Keratinocyte (primary cell): ENCODE measurements around the gene CACNB2. TPM values are rescaled to one million over a fixed set of nuclear protein-coding genes. Genes with fewer than 3 reads are reported as not detected.

ENCODE experiments used
- DNase-seq: peaks from one replicate; pipeline ENCODE4 v3.0.0-alpha.2; 2011; ENCODE audit warnings: low read depth, missing footprints, low spot score
- FAIRE-seq: peaks from 2 replicates; lab custom pipeline; 2011; peaks lifted over from hg19 to GRCh38; lab: Jason Lieb, UNC
- H2AFZ ChIP-seq: 2 replicates; pipeline ENCODE4 v1.6.0; 2012; ENCODE audit warnings: low read length, control low read depth, inconsistent platforms; ENCODE audit not compliant: control insufficient read depth
- H3K27ac ChIP-seq: 2 replicates; pipeline ENCODE4 v1.5.1; 2011; ENCODE audit warnings: low read length; ENCODE audit not compliant: control insufficient read depth, insufficient read depth
- H3K27me3 ChIP-seq: 3 replicates; pipeline ENCODE4 v1.6.0; 2011; ENCODE audit warnings: low read length; ENCODE audit not compliant: control insufficient read depth, insufficient read depth; ENCODE audit errors: extremely low read depth
- H3K36me3 ChIP-seq, 2 experiments: 2 replicates in 1 of 2; 3 replicates in 1 of 2; pipeline ENCODE4 v1.5.1; 2011; ENCODE audit warnings: low read length in 2 of 2, mild to moderate bottlenecking in 1 of 2; ENCODE audit not compliant: control insufficient read depth in 2 of 2, insufficient read depth in 2 of 2; ENCODE audit errors: extremely low read depth in 1 of 2
- H3K4me1 ChIP-seq: 3 replicates; pipeline ENCODE4 v1.5.1; 2011; ENCODE audit warnings: low read length; ENCODE audit not compliant: control insufficient read depth, insufficient read depth; ENCODE audit errors: extremely low read depth
- H3K4me2 ChIP-seq: 3 replicates; pipeline ENCODE4 v1.6.0; 2011; ENCODE audit warnings: low read depth, low read length; ENCODE audit not compliant: control insufficient read depth, insufficient read depth; ENCODE audit errors: extremely low read depth
- H3K4me3 ChIP-seq, 3 experiments: fragments of 200-600 bp in 1 of 3; sonication (generic) in 1 of 3; 2 replicates in 2 of 3; 3 replicates in 1 of 3; pipeline ENCODE4 v1.5.1; 2011 to 2016; ENCODE audit warnings: low read length in 3 of 3, mild to moderate bottlenecking in 3 of 3, control low read depth in 2 of 3, inconsistent platforms in 1 of 3, low read depth in 1 of 3, mixed read lengths in 1 of 3, mixed run types in 1 of 3, moderate library complexity in 1 of 3; ENCODE audit not compliant: control insufficient read depth in 2 of 3, insufficient read depth in 2 of 3; ENCODE audit errors: extremely low read depth in 1 of 3
- H3K79me2 ChIP-seq: 2 replicates; pipeline ENCODE4 v1.6.0; 2012; ENCODE audit warnings: low read length; ENCODE audit not compliant: control insufficient read depth, insufficient read depth
- H3K9ac ChIP-seq: 3 replicates; pipeline ENCODE4 v1.6.0; 2011; ENCODE audit warnings: low read length; ENCODE audit not compliant: control insufficient read depth, insufficient read depth; ENCODE audit errors: extremely low read depth
- H3K9me1 ChIP-seq: 3 replicates; pipeline ENCODE4 v1.6.0; 2011; ENCODE audit warnings: low read length; ENCODE audit not compliant: control insufficient read depth, insufficient read depth; ENCODE audit errors: extremely low read depth
- H3K9me3 ChIP-seq: 2 replicates; pipeline ENCODE4 v1.5.1; 2012; ENCODE audit warnings: low read depth, low read length; ENCODE audit not compliant: control insufficient read depth
- H4K20me1 ChIP-seq: 3 replicates; pipeline ENCODE4 v1.6.0; 2011; ENCODE audit warnings: low read length; ENCODE audit not compliant: control insufficient read depth, insufficient read depth; ENCODE audit errors: extremely low read depth
- CTCF ChIP-seq, 3 experiments: IDR thresholded peaks in 1 of 3; conservative IDR thresholded peaks in 1 of 3; optimal IDR thresholded peaks in 1 of 3; 2 replicates in 2 of 3; 3 replicates in 1 of 3; pipeline versions ENCODE3 to v1.5.1; 2011; ENCODE audit warnings: low read length in 3 of 3, mild to moderate bottlenecking in 3 of 3, moderate library complexity in 2 of 3, control low read depth in 1 of 3, inconsistent platforms in 1 of 3; ENCODE audit not compliant: insufficient read depth in 2 of 3; ENCODE audit errors: extremely low read depth in 1 of 3
- EZH2 ChIP-seq: IDR thresholded peaks from one replicate; pipeline ENCODE4 v1.6.1; 2012; ENCODE audit warnings: inconsistent platforms, mild to moderate bottlenecking, low read length, moderate library complexity
- dilution Hi-C: fragments of 300-500 bp; cut with MboI; formaldehyde crosslinking; loops from one replicate; pipeline ENCODE4 v1.7.0; 2020; ENCODE audit warnings: low sequenced_read_pairs; ENCODE audit not compliant: extremely low pct_ligation_motif_present
- polyA plus RNA-seq, 5 experiments: library from polyadenylated mRNA; depleted of rRNA in 3 of 5; stranded (reverse) in 3 of 5; stranded (forward) in 1 of 5; unstranded in 1 of 5; fragments of >200 nt; gene quantifications; 1 replicate in 1 of 5; 2 replicates in 3 of 5; 3 replicates in 1 of 5; pipeline versions ENCODE4 v1.2.1 to v1.2.3, GENCODE V29; 2011 to 2012; ENCODE audit warnings: missing spikeins in 2 of 5, low read depth in 1 of 5, low replicate concordance in 1 of 5

CACNB2 gene
- polyA plus RNA-seq, 1 donor (not counting 4 experiments of a cell fraction or from before 2014, with no cell fraction given): 0.03 TPM

- dilution Hi-C loops: no loop called here
- Histone ChIP-seq H3K4me2 (no peak overlapping the region), H3K79me2 (no peaks in the 10 kb centered on the region), H2AFZ (no peak overlapping the region), H3K9ac (no peak overlapping the region), H3K36me3 (no peaks in the 10 kb centered on the region), H3K27me3 (peaks cover 7% of the 10 kb centered on the region), H3K9me3 (no peaks in the 10 kb centered on the region), H3K4me3 (no peak overlapping the region), H3K27ac (no peak overlapping the region), H3K9me1 (no peaks in the 10 kb centered on the region), H4K20me1 (no peaks in the 10 kb centered on the region), H3K4me1 (no peaks in the 10 kb centered on the region)
- DNase-seq (no peak), FAIRE-seq (no peak)
- TF ChIP-seq EZH2: no peak
- no peak for TF ChIP-seq CTCF (optimal IDR thresholded peaks at IDR 0.05 in 1 of 3, IDR thresholded peaks at IDR 0.05 in 1 of 3, conservative IDR thresholded peaks at IDR 0.05 in 1 of 3; ENCODE audit: extremely low read depth in 1 of 3, insufficient read depth in 2 of 3, low read length in 3 of 3)
These were observed 264.3 kb downstream of the CACNB2 start for GRCh38 chr10:18404530-18404929.

GRCh38 chr10:18406136-18406535 lies 265.9 kb downstream of the CACNB2 start:
- Histone ChIP-seq H3K9ac (no peak overlapping the region), H4K20me1 (no peaks in the 10 kb centered on the region), H3K9me3 (no peaks in the 10 kb centered on the region), H3K27ac (no peak overlapping the region), H2AFZ (no peak overlapping the region), H3K27me3 (no peaks in the 10 kb centered on the region), H3K4me1 (no peaks in the 10 kb centered on the region), H3K36me3 (no peaks in the 10 kb centered on the region), H3K4me3 (no peak overlapping the region), H3K4me2 (no peak overlapping the region), H3K9me1 (no peaks in the 10 kb centered on the region), H3K79me2 (no peaks in the 10 kb centered on the region)
- TF ChIP-seq CTCF (optimal IDR thresholded peaks at IDR 0.05 in 1 of 3, IDR thresholded peaks at IDR 0.05 in 1 of 3, conservative IDR thresholded peaks at IDR 0.05 in 1 of 3; ENCODE audit: extremely low read depth in 1 of 3, insufficient read depth in 2 of 3, low read length in 3 of 3): no peak
- TF ChIP-seq EZH2: no peak
- no peak for DNase-seq
- no peak for FAIRE-seq
- dilution Hi-C loops: no loop called here
